GM10847 (cell line): ENCODE results near the gene CROCC.

Experiments used
- POLR2A ChIP-seq: IDR thresholded peaks from 2 replicates; pipeline ENCODE4 v1.6.1; 2011; ENCODE audit not compliant: insufficient read length; ENCODE audit errors: extremely low read depth

CROCC gene

GRCh38 chr1:16921391-16922185 lies at the start of gene CROCC:
CROCC (plus strand) TSS chr1:16921931; CDS start chr1:16922019, 88 bp downstream.
- TF ChIP-seq POLR2A, result no peak

GRCh38 chr1:16882986-16883385 lies 38.7 kb upstream of the CROCC start:
- TF ChIP-seq POLR2A, result no peak

GRCh38 chr1:16886860-16887605 lies 34.7 kb upstream of the CROCC start:
- no peak for TF ChIP-seq POLR2A

- TF ChIP-seq POLR2A, result no peak
These were observed 32.6 kb upstream of the CROCC start for GRCh38 chr1:16888860-16889816.

GRCh38 chr1:16895598-16896315 lies 26.0 kb upstream of the CROCC start, which contains the start of gene RNU1-2:
RNU1-2 (plus strand) TSS chr1:16895980.
- peak; percentile 68 for TF ChIP-seq POLR2A

- no peak for TF ChIP-seq POLR2A
These were observed 21.0 kb upstream of the CROCC start for GRCh38 chr1:16900751-16901150.

GRCh38 chr1:16903054-16903453 lies 18.7 kb upstream of the CROCC start:
- no peak for TF ChIP-seq POLR2A

- TF ChIP-seq POLR2A, result no peak
These were observed 18.3 kb upstream of the CROCC start for GRCh38 chr1:16903458-16903796.

GRCh38 chr1:16904560-16905109 lies 17.1 kb upstream of the CROCC start:
- no peak for TF ChIP-seq POLR2A

- TF ChIP-seq POLR2A, result peak; percentile 97
These were observed 16.4 kb upstream of the CROCC start for GRCh38 chr1:16905110-16905867.

- TF ChIP-seq POLR2A, result no peak
These were observed 15.6 kb upstream of the CROCC start for GRCh38 chr1:16905868-16906702.

GRCh38 chr1:16906873-16907272 lies 14.9 kb upstream of the CROCC start:
- TF ChIP-seq POLR2A, result no peak
